ENCODE data around the gene SH3YL1. TPM values are rescaled to one million over a fixed set of nuclear protein-coding genes. Genes with fewer than 3 reads are reported as not detected.
A peak's percentile ranks its signal among the peaks of the same experiment; 100 is the strongest.

The SH3YL1 gene
- total and polyA plus RNA-seq, 9 donors, result 35.3 to 117 (median 53.1) TPM

DNA sequence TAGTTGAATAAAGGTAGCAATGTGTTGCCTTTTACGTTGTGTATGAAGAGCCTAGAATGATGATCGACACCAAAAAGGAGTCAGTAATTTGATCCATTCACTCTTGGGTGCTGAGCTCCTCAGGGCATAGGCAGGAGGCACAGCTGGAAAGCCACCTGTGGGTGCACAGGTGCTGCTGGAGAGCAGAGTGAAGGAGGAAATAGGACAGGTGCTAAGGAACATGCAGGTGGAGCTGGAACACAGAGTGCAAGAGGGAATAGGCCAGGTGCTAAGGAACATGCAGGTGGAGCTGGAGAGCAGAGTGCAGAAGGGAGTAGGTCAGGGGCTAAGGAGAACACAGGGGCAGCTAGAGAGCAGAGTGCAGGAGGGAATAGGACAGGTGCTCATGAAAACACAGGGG, 86.1 kb downstream of the SH3YL1 start:
- no peaks in the 10 kb centered on the region for H3K36me3 ChIP-seq
- intact Hi-C loops (cut with DNase I), result no loop called here
- peaks cover 16% of the 10 kb centered on the region for H3K4me1 ChIP-seq (ENCODE audit: insufficient read depth)
- no peak overlapping the region for H3K27ac ChIP-seq
- 82 to 88% (median 84%) methylated on average over 2 of the region's 2 CpGs for WGBS, 3 donors
- H3K27me3 ChIP-seq, result no peaks in the 10 kb centered on the region
- DNase-seq, result no peak
- no peak overlapping the region for H3K4me3 ChIP-seq
- H3K9me3 ChIP-seq, result no peaks in the 10 kb centered on the region
- no peak for TF ChIP-seq CTCF (IDR thresholded peaks at IDR 0.05)
- no peak for TF ChIP-seq EP300 (IDR thresholded peaks at IDR 0.05)
- no peak for TF ChIP-seq POLR2A (IDR thresholded peaks at IDR 0.05)

DNA sequence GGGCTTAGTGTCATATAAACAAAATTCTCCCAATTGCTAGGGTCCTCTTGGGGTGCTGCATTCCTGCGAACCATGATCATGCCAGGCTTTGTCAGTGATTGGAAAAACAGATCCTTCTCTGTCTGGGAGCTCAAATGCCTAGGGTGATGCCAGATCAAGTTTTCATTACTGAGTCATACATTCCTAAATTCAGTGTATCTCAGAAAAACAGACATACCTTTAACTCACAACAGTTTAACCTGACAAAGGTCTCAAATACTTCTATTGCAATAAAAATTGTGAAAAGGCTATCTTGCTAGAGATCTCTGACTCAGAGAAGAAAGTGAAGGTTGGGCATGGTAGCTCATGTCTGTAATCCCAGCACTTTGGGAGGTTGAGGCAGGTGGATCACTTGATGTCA, 86.9 kb downstream of the SH3YL1 start:
- H3K4me1 ChIP-seq (ENCODE audit: insufficient read depth), result peaks cover 16% of the 10 kb centered on the region
- intact Hi-C loops (cut with DNase I), result no loop called here
- no peaks in the 10 kb centered on the region for H3K36me3 ChIP-seq
- TF ChIP-seq POLR2A (IDR thresholded peaks at IDR 0.05) (no peak), CTCF (IDR thresholded peaks at IDR 0.05) (no peak), EP300 (IDR thresholded peaks at IDR 0.05) (no peak)
- H3K27ac ChIP-seq, result peak overlapping the region in 1 of 2 donors; percentile 23
- H3K27me3 ChIP-seq, result no peaks in the 10 kb centered on the region
- DNase-seq, result no peak
- H3K4me3 ChIP-seq, result no peak overlapping the region
- WGBS, 3 donors, result 76 to 94% (median 85%) methylated on average over 1 of the region's 1 CpG
- H3K9me3 ChIP-seq, result no peaks in the 10 kb centered on the region

DNA sequence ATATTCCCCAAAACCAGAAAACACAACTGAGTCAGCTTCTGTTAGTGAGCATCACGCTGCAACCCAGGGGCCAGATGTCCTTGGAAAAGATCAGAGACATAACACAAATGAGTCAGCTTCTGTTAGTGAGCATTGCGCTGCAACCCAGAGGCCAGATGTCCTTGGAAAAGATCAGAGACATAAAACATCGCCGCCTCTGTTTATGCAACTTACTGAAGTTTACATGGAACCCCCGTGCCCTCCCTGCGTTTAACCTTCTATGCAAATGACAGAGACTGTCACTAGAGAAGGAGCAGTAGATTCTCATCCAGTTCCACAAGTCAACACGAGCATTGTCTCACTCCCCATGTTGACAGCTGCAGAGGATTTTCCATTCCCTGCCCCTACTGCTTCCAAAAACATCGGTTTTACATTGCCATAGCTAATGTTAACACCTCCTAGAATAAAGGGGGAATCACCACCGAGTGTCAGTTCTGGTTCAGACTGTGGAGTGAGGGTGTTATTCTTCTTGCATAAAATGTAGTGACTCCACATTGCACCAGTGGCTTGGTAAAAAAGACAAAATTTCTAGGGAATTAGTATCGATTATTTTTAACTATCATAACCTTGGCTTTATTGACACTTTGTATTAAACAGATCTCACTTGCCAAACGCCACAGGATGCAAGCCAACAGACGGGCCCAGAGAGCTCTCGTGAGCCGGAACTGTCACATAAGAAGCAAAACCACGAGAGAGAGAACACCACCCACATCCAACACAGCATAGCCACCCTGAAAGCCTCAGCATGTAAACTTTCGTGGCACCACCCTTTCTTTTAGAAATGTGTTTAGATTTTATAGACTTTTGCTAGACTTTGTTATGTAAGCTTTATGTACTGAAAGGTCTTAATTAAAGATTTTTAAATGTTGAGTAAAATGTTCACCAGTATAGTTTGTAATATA, 87.7 kb downstream of the SH3YL1 start:
- peaks cover 16% of the 10 kb centered on the region for H3K4me1 ChIP-seq (ENCODE audit: insufficient read depth)
- H3K4me3 ChIP-seq, result no peak overlapping the region
- WGBS, 3 donors, result 8 to 19% (median 11%) methylated on average over 16 of the region's 16 CpGs
- DNase-seq, result peak in 4 of 5 donors; percentile 32 to 47 (median 41)
- no peaks in the 10 kb centered on the region for H3K27me3 ChIP-seq
- intact Hi-C loops (cut with DNase I), result no loop called here
- H3K9me3 ChIP-seq, result no peaks in the 10 kb centered on the region
- TF ChIP-seq POLR2A (IDR thresholded peaks at IDR 0.05) (no peak), CTCF (IDR thresholded peaks at IDR 0.05) (no peak), EP300 (IDR thresholded peaks at IDR 0.05) (no peak)
- H3K27ac ChIP-seq, result peak overlapping the region in 1 of 2 donors; percentile 41
- H3K36me3 ChIP-seq, result no peaks in the 10 kb centered on the region

- Histone ChIP-seq H3K4me3 (no peak overlapping the region), H3K4me1 (ENCODE audit: insufficient read depth) (peaks cover 15% of the 10 kb centered on the region), H3K36me3 (no peaks in the 10 kb centered on the region), H3K9me3 (no peaks in the 10 kb centered on the region), H3K27ac (peak overlapping the region in 1 of 2 donors; percentile 41), H3K27me3 (no peaks in the 10 kb centered on the region)
- DNase-seq, result no peak
- TF ChIP-seq POLR2A (IDR thresholded peaks at IDR 0.05) (no peak), CTCF (IDR thresholded peaks at IDR 0.05) (no peak), EP300 (IDR thresholded peaks at IDR 0.05) (no peak)
- intact Hi-C loops (cut with DNase I), result no loop called here
- WGBS, 3 donors, result 4 to 14% (median 6%) methylated on average over 8 of the region's 8 CpGs
Measured at GRCh38 chr2:175161-175786, 88.6 kb downstream of the SH3YL1 start.

Data from ovary (tissue), 9 donors.